NCI-H82 treated with DMSO at 0.1 percent for 48 hours (cell line): ENCODE data around the gene C1QTNF5.

Experiments used
- DNase-seq: peaks from one replicate; lab custom pipeline; 2025; ENCODE audit not compliant: unreplicated experiment; lab: John Stamatoyannopoulos, UW

The C1QTNF5 gene

GRCh38 chr11:119359365-119360214, 18.9 kb upstream of the C1QTNF5 start:
- DNase-seq = no peak

GRCh38 chr11:119357074-119357473, 16.4 kb upstream of the C1QTNF5 start:
- no peak for DNase-seq

- DNase-seq = no peak
Observed at GRCh38 chr11:119356349-119357031, 15.8 kb upstream of the C1QTNF5 start.

- DNase-seq = no peak
Observed at GRCh38 chr11:119355091-119355843, 14.6 kb upstream of the C1QTNF5 start.

GRCh38 chr11:119352857-119353260, 12.2 kb upstream of the C1QTNF5 start:
- DNase-seq = peak; percentile 58

- no peak for DNase-seq
Observed at GRCh38 chr11:119351232-119351631, 10.5 kb upstream of the C1QTNF5 start.

GRCh38 chr11:119350302-119350701, 9.6 kb upstream of the C1QTNF5 start:
- DNase-seq = no peak

- no peak for DNase-seq
Observed at GRCh38 chr11:119347940-119348605, 7.4 kb upstream of the C1QTNF5 start.

GRCh38 chr11:119347242-119347641, 6.6 kb upstream of the C1QTNF5 start:
- peak; percentile 16 for DNase-seq

GRCh38 chr11:119346605-119347004, 5.9 kb upstream of the C1QTNF5 start, which contains the start of gene MFRP:
Gene MFRP (minus strand): TSS chr11:119346705. CDS start chr11:119346513, 192 bp downstream.
- DNase-seq = no peak

- no peak for DNase-seq
Observed at GRCh38 chr11:119345685-119346084, 5.0 kb upstream of the C1QTNF5 start.

GRCh38 chr11:119344291-119345010, 3.8 kb upstream of the C1QTNF5 start:
- DNase-seq = no peak

GRCh38 chr11:119343726-119344125, 3.0 kb upstream of the C1QTNF5 start:
- no peak for DNase-seq

- DNase-seq = no peak
Observed at GRCh38 chr11:119342362-119343130, 1.9 kb upstream of the C1QTNF5 start.

GRCh38 chr11:119342023-119342300, 1.3 kb upstream of the C1QTNF5 start:
- DNase-seq = no peak

- DNase-seq = no peak
Observed at GRCh38 chr11:119341222-119342022, 739 bp upstream of the C1QTNF5 start.

- no peak for DNase-seq
Observed at GRCh38 chr11:119339589-119340334, 921 bp downstream of the C1QTNF5 start.

GRCh38 chr11:119338965-119339588, 1.6 kb downstream of the C1QTNF5 start:
- DNase-seq = no peak
